GM21528 (cell line): ENCODE data around the gene ITM2C.

Source experiments
- ATAC-seq: cut with Tn5 transposase; IDR thresholded peaks from one replicate; pipeline ENCODE4 v1.9.1; 2021; ENCODE audit warnings: mild to moderate bottlenecking, moderate library complexity; ENCODE audit not compliant: unreplicated experiment, low FRiP score

Gene ITM2C

GRCh38 chr2:230889911-230890601 lies 25.3 kb downstream of the ITM2C start:
- ATAC-seq = no peak

GRCh38 chr2:230890646-230891045 lies 25.9 kb downstream of the ITM2C start:
- ATAC-seq = no peak

- no peak for ATAC-seq
Measured at GRCh38 chr2:230891064-230891463, 26.3 kb downstream of the ITM2C start.

GRCh38 chr2:230891509-230891908 lies 26.8 kb downstream of the ITM2C start:
- no peak for ATAC-seq

- no peak for ATAC-seq
Measured at GRCh38 chr2:230893338-230893737, 28.6 kb downstream of the ITM2C start.

- no peak for ATAC-seq
Measured at GRCh38 chr2:230893841-230894781, 29.4 kb downstream of the ITM2C start.

- ATAC-seq = no peak
Measured at GRCh38 chr2:230895536-230896345, 31.0 kb downstream of the ITM2C start.

GRCh38 chr2:230896346-230897115 lies 31.8 kb downstream of the ITM2C start:
- ATAC-seq = no peak

- ATAC-seq = no peak
Measured at GRCh38 chr2:230898016-230898712, 33.4 kb downstream of the ITM2C start.

- no peak for ATAC-seq
Measured at GRCh38 chr2:230898713-230899091, 34.0 kb downstream of the ITM2C start.

GRCh38 chr2:230899287-230899686 lies 34.5 kb downstream of the ITM2C start:
- no peak for ATAC-seq

- ATAC-seq = no peak
Measured at GRCh38 chr2:230899786-230900185, 35.0 kb downstream of the ITM2C start.

GRCh38 chr2:230900336-230900995 lies 35.7 kb downstream of the ITM2C start:
- no peak for ATAC-seq

- ATAC-seq = no peak
Measured at GRCh38 chr2:230901006-230901405, 36.3 kb downstream of the ITM2C start.

- ATAC-seq = peak; percentile 53
Measured at GRCh38 chr2:230902180-230902899, 37.6 kb downstream of the ITM2C start.

- ATAC-seq = no peak
Measured at GRCh38 chr2:230903231-230904150, 38.7 kb downstream of the ITM2C start.

- no peak for ATAC-seq
Measured at GRCh38 chr2:230904856-230905447, 40.2 kb downstream of the ITM2C start.
